HG03159 (cell line): Measurements from ENCODE around the gene ABL1.

Experiments used
- ATAC-seq: cut with Tn5 transposase; IDR thresholded peaks from one replicate; pipeline ENCODE4 v1.9.1; 2021; ENCODE audit warnings: mild to moderate bottlenecking, moderate library complexity; ENCODE audit not compliant: unreplicated experiment

The ABL1 gene

GRCh38 chr9:130927995-130928900 is 93.2 kb downstream of the ABL1 start:
- ATAC-seq: no peak

GRCh38 chr9:130929571-130930038 is 94.6 kb downstream of the ABL1 start:
- ATAC-seq: no peak

- ATAC-seq: no peak
These were observed 95.2 kb downstream of the ABL1 start for GRCh38 chr9:130930132-130930803.

GRCh38 chr9:130930804-130931349 is 95.8 kb downstream of the ABL1 start:
- no peak for ATAC-seq

- no peak for ATAC-seq
These were observed 96.6 kb downstream of the ABL1 start for GRCh38 chr9:130931508-130932254.

GRCh38 chr9:130932255-130933079 is 97.4 kb downstream of the ABL1 start:
- no peak for ATAC-seq

GRCh38 chr9:130933114-130934046 is 98.3 kb downstream of the ABL1 start:
- ATAC-seq: no peak

GRCh38 chr9:130934246-130934645 is 99.2 kb downstream of the ABL1 start:
- ATAC-seq: no peak

GRCh38 chr9:130934702-130935647 is 99.9 kb downstream of the ABL1 start:
- ATAC-seq: no peak

GRCh38 chr9:130935648-130936271 is 100.7 kb downstream of the ABL1 start:
- no peak for ATAC-seq

GRCh38 chr9:130936285-130937117 is 101.4 kb downstream of the ABL1 start:
- ATAC-seq: no peak
